ENCODE results near the gene NPY1R. TPM values are rescaled to one million over a fixed set of nuclear protein-coding genes. Genes with fewer than 3 reads are reported as not detected.

Gene NPY1R
- total and polyA plus RNA-seq, 5 donors from 2014 or later = not detected

DNA sequence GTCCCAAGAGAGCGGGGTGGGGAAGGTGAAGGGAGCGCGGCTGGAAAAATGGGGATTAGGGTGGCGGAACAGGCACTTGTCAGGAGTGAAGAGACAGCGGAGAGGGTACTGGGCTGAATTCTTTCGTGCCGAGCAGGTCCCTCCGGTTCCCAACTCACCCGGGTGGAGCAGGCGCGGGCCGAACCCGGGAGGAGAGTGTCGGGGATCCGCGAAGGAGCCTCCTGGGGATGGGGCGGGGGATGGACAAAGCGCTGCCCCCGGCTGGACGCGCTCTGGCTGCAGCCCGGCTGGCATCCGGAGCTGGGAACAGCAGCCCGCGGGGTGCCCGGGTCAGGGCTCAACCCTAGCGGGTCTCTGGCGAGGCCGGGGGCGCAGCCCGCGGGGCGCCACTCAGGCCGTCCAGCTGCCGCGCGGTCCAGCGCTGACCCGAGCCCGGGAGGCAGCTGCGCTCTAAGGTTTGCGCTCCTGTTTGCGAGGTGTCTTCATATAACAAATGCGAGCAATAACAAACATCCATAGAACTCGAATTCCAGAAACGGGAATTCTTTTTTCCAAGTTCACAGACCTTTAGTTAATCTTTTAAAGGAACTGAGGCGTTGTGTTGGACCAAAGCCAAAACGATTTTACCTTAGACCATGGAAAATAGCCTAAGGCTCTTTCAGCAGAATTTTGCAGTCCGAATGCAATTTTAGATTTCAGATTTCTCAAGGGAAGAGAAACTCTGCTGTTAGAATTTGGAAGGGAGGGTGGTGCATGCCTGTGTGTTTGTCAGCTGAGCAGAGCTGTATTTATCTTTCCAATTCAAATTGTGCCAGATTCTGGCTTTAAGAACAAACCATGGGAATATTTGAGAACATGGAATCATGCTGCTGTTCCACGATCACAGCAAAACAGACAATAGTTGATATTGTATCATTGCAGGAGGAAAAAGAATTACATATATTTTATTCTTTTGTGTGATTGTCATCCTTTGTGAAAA is 12.0 kb upstream of the NPY1R start:
- no peak overlapping the region for H3K4me3 ChIP-seq (ENCODE audit: low read depth, low read length)
- H3K4me3 Mint-ChIP-seq = no peak overlapping the region
- H3K9me3 Mint-ChIP-seq = peaks cover 0 to 5% (median 0%) of the 10 kb centered on the region in 7 donors
- no peaks in the 10 kb centered on the region for H3K36me3 Mint-ChIP-seq
- no peak overlapping the region for H3K27ac ChIP-seq (ENCODE audit: insufficient read depth, low read length, poor library complexity, severe bottlenecking)
- H3K27me3 ChIP-seq (ENCODE audit: control insufficient read depth, insufficient read depth, low read length) = peaks cover 22% of the 10 kb centered on the region
- H3K27me3 Mint-ChIP-seq = peaks cover 41% of the 10 kb centered on the region
- H3K4me1 ChIP-seq (ENCODE audit: control insufficient read depth, insufficient read depth, low read length, poor library complexity, severe bottlenecking) = no peaks in the 10 kb centered on the region
- H3K4me1 Mint-ChIP-seq = peaks cover 0 to 4% (median 0%) of the 10 kb centered on the region in 4 donors
- no peak overlapping the region for H3K27ac Mint-ChIP-seq
- no peak for DNase-seq
- no peaks in the 10 kb centered on the region for H3K9me3 ChIP-seq (ENCODE audit: control insufficient read depth in 2 of 2, low read length in 2 of 2)
- no peak for ATAC-seq (ENCODE audit: low read depth in 2 of 2)
- no peaks in the 10 kb centered on the region for H3K36me3 ChIP-seq (ENCODE audit: control insufficient read depth, insufficient read depth, low read length)

DNA sequence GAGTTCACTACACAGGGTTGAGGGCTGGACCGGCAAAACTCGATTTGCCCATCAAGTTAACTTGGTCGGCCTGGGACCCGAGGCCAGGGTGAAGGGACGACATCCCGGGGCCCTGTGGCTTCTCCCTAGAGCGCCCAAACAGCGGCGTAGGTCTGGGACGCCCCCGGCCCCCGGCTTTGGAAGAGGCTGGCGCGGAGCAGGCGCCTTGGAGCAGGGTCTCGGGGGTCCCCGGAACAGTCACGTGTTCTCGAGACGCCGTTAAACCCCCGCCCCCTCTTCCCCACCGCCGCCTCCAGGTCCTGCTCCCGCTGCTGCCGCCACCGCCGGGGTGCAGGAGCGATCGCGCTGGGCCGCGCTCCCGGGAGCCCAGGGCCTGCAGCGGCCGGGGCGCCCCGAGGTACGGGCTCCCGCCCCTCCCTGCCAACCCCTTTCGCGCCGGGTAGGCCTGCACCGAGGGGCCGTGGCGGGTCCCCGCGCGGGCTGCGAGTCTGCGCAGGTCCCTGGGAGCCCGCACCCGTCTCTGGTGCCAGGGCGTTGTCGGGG is 11.3 kb upstream of the NPY1R start, which contains the start of gene NPY5R:
TSS of gene NPY5R (plus strand) at position 289 of the 543 bp plus-strand sequence. CDS start 6,382 bp downstream, outside the sequence.
- DNase-seq = no peak
- no peaks in the 10 kb centered on the region for H3K36me3 Mint-ChIP-seq
- Histone ChIP-seq H3K27me3 (ENCODE audit: control insufficient read depth, insufficient read depth, low read length) (peaks cover 22% of the 10 kb centered on the region), H3K4me1 (ENCODE audit: control insufficient read depth, insufficient read depth, low read length, poor library complexity, severe bottlenecking) (no peaks in the 10 kb centered on the region), H3K27ac (ENCODE audit: insufficient read depth, low read length, poor library complexity, severe bottlenecking) (no peak within 1 kb of the TSS), H3K4me3 (ENCODE audit: low read depth, low read length) (no peak within 1 kb of the TSS), H3K36me3 (ENCODE audit: control insufficient read depth, insufficient read depth, low read length) (no peaks in the 10 kb centered on the region), H3K9me3 (ENCODE audit: control insufficient read depth in 2 of 2, low read length in 2 of 2) (no peaks in the 10 kb centered on the region)
- peaks cover 0 to 4% (median 0%) of the 10 kb centered on the region in 4 donors for H3K4me1 Mint-ChIP-seq
- H3K9me3 Mint-ChIP-seq = peaks cover 0 to 6% (median 0%) of the 10 kb centered on the region in 7 donors
- ATAC-seq (ENCODE audit: low read depth in 2 of 2) = no peak
- no peak within 1 kb of the TSS for H3K27ac Mint-ChIP-seq
- H3K4me3 Mint-ChIP-seq = no peak within 1 kb of the TSS
- peaks cover 47% of the 10 kb centered on the region for H3K27me3 Mint-ChIP-seq

DNA sequence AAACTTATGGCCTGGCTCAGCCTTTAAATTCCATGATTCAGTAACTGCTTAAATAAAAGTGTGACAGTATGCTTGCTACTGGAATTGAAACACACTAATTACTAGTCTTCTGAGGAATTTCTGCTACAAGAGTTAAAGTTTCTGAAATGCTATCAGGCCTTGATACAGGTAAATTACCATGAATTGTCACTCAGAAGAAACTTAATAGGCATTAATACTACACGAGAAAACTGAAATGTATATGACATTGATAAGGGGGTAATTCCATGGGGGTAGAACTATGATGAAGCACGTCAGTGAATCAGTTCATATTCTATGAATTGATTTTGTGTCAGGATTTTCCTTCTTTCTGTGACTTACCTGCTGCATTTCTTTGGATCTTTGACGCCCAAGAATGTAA is 3.0 kb upstream of the NPY1R start:
- ATAC-seq (ENCODE audit: low read depth in 2 of 2) = no peak
- Mint-ChIP-seq H3K27me3 (peaks cover 55% of the 10 kb centered on the region), H3K36me3 (no peaks in the 10 kb centered on the region), H3K4me1 (peaks cover 0 to 16% (median 7%) of the 10 kb centered on the region in 4 donors), H3K4me3 (no peak overlapping the region), H3K27ac (no peak overlapping the region), H3K9me3 (peaks cover 0 to 3% (median 0%) of the 10 kb centered on the region in 7 donors)
- no peaks in the 10 kb centered on the region for H3K9me3 ChIP-seq (ENCODE audit: control insufficient read depth in 2 of 2, low read length in 2 of 2)
- no peak overlapping the region for H3K27ac ChIP-seq (ENCODE audit: insufficient read depth, low read length, poor library complexity, severe bottlenecking)
- H3K4me3 ChIP-seq (ENCODE audit: low read depth, low read length) = no peak overlapping the region
- DNase-seq = no peak
- H3K27me3 ChIP-seq (ENCODE audit: control insufficient read depth, insufficient read depth, low read length) = peaks cover 28% of the 10 kb centered on the region
- H3K36me3 ChIP-seq (ENCODE audit: control insufficient read depth, insufficient read depth, low read length) = no peaks in the 10 kb centered on the region
- H3K4me1 ChIP-seq (ENCODE audit: control insufficient read depth, insufficient read depth, low read length, poor library complexity, severe bottlenecking) = peaks cover 7% of the 10 kb centered on the region

DNA sequence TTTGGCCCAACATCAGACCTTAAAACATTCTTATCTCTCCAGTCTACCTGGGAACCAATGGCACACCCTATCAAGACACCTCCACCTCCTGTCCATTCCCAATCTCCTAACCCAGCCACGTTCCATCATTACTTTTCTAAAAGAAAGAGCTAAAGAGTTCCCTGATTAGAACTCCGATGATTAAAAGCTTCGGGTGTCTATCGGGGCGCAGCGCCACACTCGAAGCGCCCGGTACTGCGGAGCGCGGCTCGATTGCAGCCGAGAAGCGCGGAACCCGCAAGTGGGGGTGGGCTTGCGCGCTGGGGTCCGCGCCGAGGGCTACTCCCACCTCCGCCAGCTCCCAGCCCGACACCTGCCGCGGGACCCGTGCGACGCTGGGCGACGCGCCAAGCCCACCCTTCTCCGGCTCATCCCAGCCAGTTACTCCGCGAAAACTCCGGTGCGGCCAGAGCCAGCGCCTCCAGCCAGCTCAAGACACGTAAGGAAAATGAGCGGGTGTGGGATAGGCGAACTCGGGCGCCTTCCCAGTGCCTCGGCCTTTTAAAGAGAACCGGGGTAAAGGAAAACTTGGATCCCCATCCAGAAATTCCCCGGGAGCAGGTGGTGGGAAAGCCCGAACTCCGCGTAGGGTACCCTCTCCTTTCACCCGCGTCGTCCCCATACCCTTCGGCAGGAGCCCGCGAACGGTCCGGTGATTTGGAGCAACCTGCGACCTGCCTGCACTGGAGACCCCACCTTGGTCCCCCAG is 593 bp downstream of the NPY1R start:
- no peak overlapping the region for H3K4me3 ChIP-seq (ENCODE audit: low read depth, low read length)

DNA sequence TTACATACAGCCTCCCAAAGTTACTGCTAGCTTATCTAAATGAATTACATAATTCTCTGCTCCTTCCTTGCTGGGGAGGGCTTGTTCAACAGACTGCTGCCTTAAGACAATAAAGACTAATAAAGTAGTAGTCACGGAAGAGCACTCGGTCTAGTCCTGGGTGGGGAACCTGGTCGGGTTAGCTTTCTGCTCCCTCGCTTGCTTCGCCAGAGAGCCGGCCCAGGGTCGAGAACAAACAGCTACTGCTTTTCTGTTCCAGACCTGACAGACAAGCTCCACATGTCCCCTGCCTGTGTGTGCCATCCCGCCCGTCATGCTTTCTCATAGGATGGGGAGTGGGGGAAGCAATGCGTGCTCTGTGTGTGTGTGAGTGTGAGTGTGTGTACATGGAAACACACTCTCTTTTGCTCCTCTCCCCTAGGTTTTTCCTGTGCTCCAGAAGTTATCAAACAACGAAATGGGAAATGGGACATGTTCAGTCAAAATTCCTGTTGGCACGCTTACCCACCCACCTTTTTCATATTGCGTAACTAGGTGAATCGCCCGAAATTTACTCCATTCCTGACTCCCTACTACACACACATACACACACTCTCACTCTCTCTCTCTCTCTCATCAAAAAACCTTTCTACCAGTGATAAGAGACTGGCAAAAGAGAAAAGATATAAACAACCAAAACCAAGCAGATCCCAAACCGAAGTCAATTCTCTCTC is 1.3 kb downstream of the NPY1R start:
- H3K9me3 Mint-ChIP-seq = peaks cover 0 to 3% (median 0%) of the 10 kb centered on the region in 7 donors
- Histone ChIP-seq H3K27ac (ENCODE audit: insufficient read depth, low read length, poor library complexity, severe bottlenecking) (no peak overlapping the region), H3K36me3 (ENCODE audit: control insufficient read depth, insufficient read depth, low read length) (no peaks in the 10 kb centered on the region), H3K9me3 (ENCODE audit: control insufficient read depth in 2 of 2, low read length in 2 of 2) (no peaks in the 10 kb centered on the region), H3K4me1 (ENCODE audit: control insufficient read depth, insufficient read depth, low read length, poor library complexity, severe bottlenecking) (peaks cover 7% of the 10 kb centered on the region), H3K4me3 (ENCODE audit: low read depth, low read length) (no peak overlapping the region), H3K27me3 (ENCODE audit: control insufficient read depth, insufficient read depth, low read length) (peaks cover 28% of the 10 kb centered on the region)
- peak in 1 of 2 donors; percentile 24 for ATAC-seq (ENCODE audit: low read depth in 2 of 2)
- H3K27me3 Mint-ChIP-seq = peaks cover 55% of the 10 kb centered on the region
- no peak overlapping the region for H3K27ac Mint-ChIP-seq
- peaks cover 0 to 16% (median 7%) of the 10 kb centered on the region in 4 donors for H3K4me1 Mint-ChIP-seq
- no peak for DNase-seq
- H3K36me3 Mint-ChIP-seq = no peaks in the 10 kb centered on the region
- H3K4me3 Mint-ChIP-seq = peak overlapping the region in 2 of 4 donors; percentile 1 to 10

More for the DNA sequence above, 593 bp downstream of the NPY1R start:
- H3K9me3 ChIP-seq (ENCODE audit: control insufficient read depth in 2 of 2, low read length in 2 of 2) = no peaks in the 10 kb centered on the region
- no peak overlapping the region for H3K27ac Mint-ChIP-seq
- H3K36me3 Mint-ChIP-seq = no peaks in the 10 kb centered on the region
- DNase-seq = no peak
- H3K27ac ChIP-seq (ENCODE audit: insufficient read depth, low read length, poor library complexity, severe bottlenecking) = no peak overlapping the region
- H3K4me1 ChIP-seq (ENCODE audit: control insufficient read depth, insufficient read depth, low read length, poor library complexity, severe bottlenecking) = peaks cover 7% of the 10 kb centered on the region
- H3K36me3 ChIP-seq (ENCODE audit: control insufficient read depth, insufficient read depth, low read length) = no peaks in the 10 kb centered on the region
- no peak for ATAC-seq (ENCODE audit: low read depth in 2 of 2)
- H3K27me3 Mint-ChIP-seq = peaks cover 55% of the 10 kb centered on the region
- peak overlapping the region in 3 of 4 donors; percentile 10 to 59 (median 20) for H3K4me3 Mint-ChIP-seq
- H3K9me3 Mint-ChIP-seq = peaks cover 0 to 3% (median 0%) of the 10 kb centered on the region in 7 donors
- H3K4me1 Mint-ChIP-seq = peaks cover 0 to 16% (median 7%) of the 10 kb centered on the region in 4 donors
- H3K27me3 ChIP-seq (ENCODE audit: control insufficient read depth, insufficient read depth, low read length) = peaks cover 28% of the 10 kb centered on the region

DNA sequence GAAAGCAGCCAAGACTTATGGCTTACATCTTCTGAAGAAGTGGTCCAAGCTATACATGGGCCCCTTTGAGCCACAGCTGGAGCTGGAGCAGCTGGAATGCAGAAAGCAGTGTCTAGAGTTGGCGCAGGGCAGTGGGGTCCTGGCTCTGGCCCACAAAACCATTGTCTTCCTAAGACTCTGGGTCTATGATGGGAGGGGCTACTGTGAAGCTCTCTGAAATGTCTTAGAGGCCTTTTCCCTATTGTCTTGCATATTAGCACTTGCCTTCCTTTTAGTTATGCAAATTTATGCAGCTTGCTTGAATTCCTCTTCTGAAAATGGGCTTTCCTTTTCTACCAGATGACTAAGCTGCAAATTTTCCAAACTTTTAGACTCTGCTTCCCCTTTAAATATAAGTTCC is 15.3 kb downstream of the NPY1R start:
- Histone ChIP-seq H3K27ac (ENCODE audit: insufficient read depth, low read length, poor library complexity, severe bottlenecking) (no peak overlapping the region), H3K36me3 (ENCODE audit: control insufficient read depth, insufficient read depth, low read length) (no peaks in the 10 kb centered on the region), H3K9me3 (ENCODE audit: control insufficient read depth in 2 of 2, low read length in 2 of 2) (peaks cover 4 to 22% of the 10 kb centered on the region in 2 experiments), H3K4me3 (ENCODE audit: low read depth, low read length) (no peak overlapping the region), H3K4me1 (ENCODE audit: control insufficient read depth, insufficient read depth, low read length, poor library complexity, severe bottlenecking) (no peaks in the 10 kb centered on the region), H3K27me3 (ENCODE audit: control insufficient read depth, insufficient read depth, low read length) (no peaks in the 10 kb centered on the region)
- DNase-seq (no peak), ATAC-seq (ENCODE audit: low read depth in 2 of 2) (no peak)
- Mint-ChIP-seq H3K4me1 (no peaks in the 10 kb centered on the region), H3K27me3 (no peaks in the 10 kb centered on the region), H3K27ac (no peak overlapping the region), H3K9me3 (peaks cover 3 to 20% (median 7%) of the 10 kb centered on the region in 7 donors), H3K36me3 (no peaks in the 10 kb centered on the region), H3K4me3 (no peak overlapping the region)

DNA sequence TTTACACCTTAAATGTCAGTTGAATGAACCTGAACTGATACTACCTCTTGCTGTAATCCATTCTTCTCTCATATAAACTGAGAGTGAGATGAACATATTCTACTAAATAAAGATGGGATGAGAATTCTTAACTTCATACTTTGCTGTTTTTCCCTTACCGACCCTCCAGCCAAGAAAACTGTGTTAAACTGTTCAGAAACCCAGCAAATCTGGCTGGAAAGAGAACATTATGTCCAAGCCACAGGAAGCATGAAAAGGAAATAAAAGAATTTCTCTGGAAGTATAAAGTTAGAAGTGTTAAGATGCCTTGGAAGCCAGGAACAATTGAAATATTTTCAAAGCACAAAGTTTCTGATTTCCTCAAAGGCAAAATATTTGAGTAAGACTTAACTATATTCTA is 22.9 kb downstream of the NPY1R start:
- H3K9me3 ChIP-seq (ENCODE audit: control insufficient read depth in 2 of 2, low read length in 2 of 2) = no peaks in the 10 kb centered on the region
- DNase-seq = no peak
- no peaks in the 10 kb centered on the region for H3K4me1 Mint-ChIP-seq
- no peaks in the 10 kb centered on the region for H3K4me1 ChIP-seq (ENCODE audit: control insufficient read depth, insufficient read depth, low read length, poor library complexity, severe bottlenecking)
- H3K27ac ChIP-seq (ENCODE audit: insufficient read depth, low read length, poor library complexity, severe bottlenecking) = no peak overlapping the region
- no peak overlapping the region for H3K27ac Mint-ChIP-seq
- no peaks in the 10 kb centered on the region for H3K27me3 ChIP-seq (ENCODE audit: control insufficient read depth, insufficient read depth, low read length)
- H3K4me3 Mint-ChIP-seq = no peak overlapping the region
- no peaks in the 10 kb centered on the region for H3K36me3 ChIP-seq (ENCODE audit: control insufficient read depth, insufficient read depth, low read length)
- ATAC-seq (ENCODE audit: low read depth in 2 of 2) = no peak
- no peak overlapping the region for H3K4me3 ChIP-seq (ENCODE audit: low read depth, low read length)
- H3K9me3 Mint-ChIP-seq = peaks cover 0 to 5% (median 1%) of the 10 kb centered on the region in 7 donors
- peaks cover 4% of the 10 kb centered on the region for H3K27me3 Mint-ChIP-seq
- H3K36me3 Mint-ChIP-seq = no peaks in the 10 kb centered on the region

Measured in CD4-positive, CD25-positive, alpha-beta regulatory T cell (primary cell).